Muscle of back (tissue), 11 donors: ENCODE data around the gene LGR6. TPM values are rescaled to one million over a fixed set of nuclear protein-coding genes. Genes with fewer than 3 reads are reported as not detected.
"Not testable (repeated sequence)": the region's sequence is repeated elsewhere in the genome, so short reads cannot be mapped to it uniquely, and the experiment has no call there.

Experiments used
- DNase-seq, 3 donors: peaks; one replicate each; pipeline versions ENCODE4 v3.0.0 to v3.0.0-alpha.2; 2013
- polyA plus RNA-seq, 10 donors: library from polyadenylated mRNA; unstranded; fragments of 120-200 nt; gene quantifications; one replicate each; pipeline ENCODE4 v1.2.1, GENCODE V29; 2013; ENCODE audit not compliant: insufficient read length in 10 of 10

The LGR6 gene
- polyA plus RNA-seq, 10 donors = 0.15 to 8.2 (median 0.53) TPM

GRCh38 chr1:202158810-202159533, 34.6 kb upstream of the LGR6 start:
- DNase-seq = no peak

DNA sequence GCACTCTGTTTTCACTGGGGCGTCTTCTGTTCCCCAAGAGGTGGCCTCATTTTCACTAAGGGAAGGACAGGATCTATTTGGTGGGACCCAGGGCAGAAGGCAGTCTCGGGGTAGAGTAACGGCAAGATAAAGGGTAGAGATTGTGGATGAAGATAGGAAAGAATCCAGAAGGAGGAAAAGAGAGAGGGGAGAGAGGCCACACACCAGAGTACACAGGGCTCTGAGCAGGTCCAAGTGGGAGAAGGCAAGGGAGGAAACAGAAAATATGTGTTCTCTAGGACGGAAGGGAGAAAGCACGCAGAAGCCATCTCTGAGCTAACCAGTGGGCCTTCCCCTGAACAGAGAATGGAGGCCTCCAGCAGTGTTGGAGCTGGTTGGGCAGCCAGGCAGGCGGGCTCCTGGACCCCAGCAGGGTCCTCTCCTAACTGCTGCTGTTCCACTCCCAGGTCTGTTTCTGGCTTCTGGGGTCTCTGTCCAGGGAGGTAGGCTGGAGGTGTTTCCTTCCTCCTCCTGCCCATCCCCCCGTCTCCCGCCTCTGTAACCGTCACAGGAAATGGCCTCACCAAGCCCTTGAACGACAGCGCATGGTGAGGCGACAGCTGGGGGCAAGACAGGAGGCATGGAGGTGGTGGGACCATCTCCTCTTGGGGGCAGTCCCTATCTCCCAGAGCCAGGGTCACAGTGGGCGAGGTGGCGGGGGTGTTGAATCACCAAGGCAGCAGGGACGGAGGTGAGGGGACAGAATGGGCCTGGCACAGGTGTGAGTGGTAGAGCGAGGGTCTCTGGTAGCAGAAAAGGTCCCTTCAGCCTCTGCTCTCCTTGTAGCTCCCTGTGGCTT, 33.8 kb upstream of the LGR6 start:
- DNase-seq = no peak

- DNase-seq = no peak
Observed at GRCh38 chr1:202160377-202160940, 33.1 kb upstream of the LGR6 start, which contains the start of gene PTPN7. TSS of gene PTPN7 (minus strand) at chr1:202160602. CDS start at chr1:202159402, 1,200 bp downstream.

DNA sequence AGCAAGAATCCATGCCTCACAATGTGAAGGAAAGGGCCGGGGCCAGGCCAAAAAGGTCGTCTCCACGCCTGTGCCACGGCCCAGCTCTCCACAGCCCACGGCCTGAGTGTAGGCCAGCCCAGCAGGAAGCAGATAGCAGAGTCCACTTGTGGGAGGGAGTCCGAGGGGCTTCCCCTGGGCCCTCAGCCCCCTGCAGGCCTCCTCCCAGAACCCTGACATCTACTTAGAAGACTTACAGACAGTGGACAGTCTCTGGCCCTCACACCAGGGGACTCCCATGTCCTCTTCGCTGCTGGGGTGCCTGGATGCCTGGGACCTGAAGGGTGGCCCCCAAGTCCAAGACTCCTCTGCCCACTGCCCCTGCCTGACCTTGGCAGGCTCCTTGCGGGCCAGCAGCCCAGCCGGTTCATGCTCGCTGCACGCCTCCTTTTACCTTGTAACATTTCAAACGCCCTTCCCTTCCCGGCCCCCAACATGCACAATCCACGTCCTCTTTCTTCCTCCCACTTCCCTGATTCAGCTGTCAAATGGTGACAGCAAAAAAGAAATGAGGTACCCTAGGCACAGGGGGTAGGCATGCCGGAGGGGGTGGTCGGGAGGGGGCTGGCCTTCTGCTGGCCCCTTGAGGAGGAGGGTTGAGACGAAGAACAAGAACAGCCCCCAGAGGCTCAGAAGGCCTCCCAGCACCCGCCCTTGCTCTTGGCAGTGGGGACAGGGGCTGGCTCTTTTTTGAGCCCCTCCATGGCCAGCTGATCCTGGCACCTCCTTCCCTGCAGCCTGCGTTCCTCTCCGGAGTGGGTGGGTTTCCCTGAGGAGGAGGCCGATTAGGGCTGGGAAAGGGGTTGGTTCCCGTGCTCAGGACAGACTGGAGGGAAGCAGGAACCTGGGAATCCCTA, 32.2 kb upstream of the LGR6 start:
- DNase-seq = no peak

- no peak for DNase-seq
Observed at GRCh38 chr1:202162047-202162417, 31.6 kb upstream of the LGR6 start.

GRCh38 chr1:202162418-202163280, 30.9 kb upstream of the LGR6 start:
- no peak for DNase-seq

DNA sequence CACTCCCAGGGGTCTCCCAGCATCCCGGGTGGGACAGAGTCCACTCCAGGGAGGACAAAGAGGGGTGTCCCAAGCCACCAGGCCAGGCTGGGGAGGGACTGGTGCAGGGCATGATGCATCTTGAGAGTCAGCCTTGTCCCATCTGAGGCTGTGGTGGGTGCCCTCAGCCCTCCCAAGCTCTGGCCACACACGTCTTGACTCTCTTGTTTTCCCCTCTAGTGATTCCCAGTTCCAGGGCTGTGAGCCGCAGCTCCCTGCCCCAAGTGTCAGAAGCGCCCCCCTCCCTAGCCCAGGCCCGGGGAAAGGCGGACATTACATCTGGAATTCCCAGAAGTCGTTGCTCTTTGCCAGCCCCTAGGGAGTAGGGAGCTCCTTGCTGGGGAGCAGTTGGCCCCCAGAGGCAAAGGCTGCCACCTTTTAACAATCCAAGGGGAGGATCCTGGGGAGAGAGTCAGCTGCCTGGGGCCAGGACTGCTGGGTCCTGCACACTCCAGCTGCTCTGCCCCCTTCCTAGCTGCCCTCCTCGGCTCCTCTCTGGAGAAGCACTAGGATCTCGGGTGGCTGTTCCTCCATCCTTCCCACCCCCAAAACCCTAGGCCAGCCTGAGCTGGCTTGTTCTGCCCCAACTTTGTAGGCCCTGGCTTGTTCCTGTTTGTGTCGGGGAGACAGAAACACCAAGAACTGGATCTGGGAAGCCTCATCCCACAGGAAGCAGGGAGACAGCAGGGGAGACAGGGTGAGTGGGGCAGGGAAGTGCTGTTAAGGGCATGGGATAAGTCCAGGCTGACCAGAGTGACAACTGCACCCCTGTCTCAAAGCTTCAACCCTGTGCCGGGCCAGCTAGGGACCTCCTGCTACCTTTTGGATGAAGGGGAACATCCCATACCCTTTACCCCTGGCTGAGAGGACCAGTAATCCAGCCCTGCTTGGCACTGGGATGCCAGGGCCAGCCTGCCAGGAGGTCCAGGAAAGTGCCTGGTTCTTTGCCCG, 30.0 kb upstream of the LGR6 start:
- no peak for DNase-seq

DNA sequence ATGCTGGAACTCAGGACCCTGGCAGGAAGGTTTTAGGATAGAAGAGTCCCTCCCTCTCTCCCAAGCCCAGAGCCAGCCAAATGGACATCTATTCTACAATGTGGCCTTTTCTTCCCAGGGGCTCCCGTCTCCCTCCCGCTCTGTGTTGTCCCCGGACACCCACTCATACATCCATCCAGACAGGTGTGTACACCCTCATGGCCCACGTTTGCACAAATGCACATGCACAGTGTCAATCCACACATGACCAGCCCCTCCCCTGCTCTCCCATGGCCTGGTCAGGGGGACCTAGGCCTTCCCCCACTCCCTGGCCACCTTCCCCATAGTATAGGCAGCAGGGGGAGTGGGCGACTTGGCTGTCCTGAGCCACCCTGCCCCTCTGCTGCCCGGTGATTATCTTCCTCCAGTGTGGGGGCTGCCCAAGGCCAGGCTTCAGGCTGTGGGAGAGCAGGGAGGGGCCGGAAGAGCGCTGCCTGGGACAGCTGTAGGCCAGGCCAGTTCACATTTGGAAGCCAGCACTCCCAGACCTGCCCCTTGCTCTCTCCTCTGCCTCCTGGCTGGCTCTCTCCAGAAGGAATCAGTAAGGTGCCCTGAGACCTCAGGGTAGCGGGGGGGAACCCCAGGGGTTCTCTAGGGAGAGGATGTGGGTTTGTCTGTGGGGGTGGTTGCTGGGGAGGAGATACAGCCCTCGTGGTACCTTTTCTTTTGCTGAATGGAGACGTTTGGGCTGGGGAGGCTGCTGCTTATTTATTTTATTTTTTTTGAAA, 29.1 kb upstream of the LGR6 start:
- no peak for DNase-seq

DNA sequence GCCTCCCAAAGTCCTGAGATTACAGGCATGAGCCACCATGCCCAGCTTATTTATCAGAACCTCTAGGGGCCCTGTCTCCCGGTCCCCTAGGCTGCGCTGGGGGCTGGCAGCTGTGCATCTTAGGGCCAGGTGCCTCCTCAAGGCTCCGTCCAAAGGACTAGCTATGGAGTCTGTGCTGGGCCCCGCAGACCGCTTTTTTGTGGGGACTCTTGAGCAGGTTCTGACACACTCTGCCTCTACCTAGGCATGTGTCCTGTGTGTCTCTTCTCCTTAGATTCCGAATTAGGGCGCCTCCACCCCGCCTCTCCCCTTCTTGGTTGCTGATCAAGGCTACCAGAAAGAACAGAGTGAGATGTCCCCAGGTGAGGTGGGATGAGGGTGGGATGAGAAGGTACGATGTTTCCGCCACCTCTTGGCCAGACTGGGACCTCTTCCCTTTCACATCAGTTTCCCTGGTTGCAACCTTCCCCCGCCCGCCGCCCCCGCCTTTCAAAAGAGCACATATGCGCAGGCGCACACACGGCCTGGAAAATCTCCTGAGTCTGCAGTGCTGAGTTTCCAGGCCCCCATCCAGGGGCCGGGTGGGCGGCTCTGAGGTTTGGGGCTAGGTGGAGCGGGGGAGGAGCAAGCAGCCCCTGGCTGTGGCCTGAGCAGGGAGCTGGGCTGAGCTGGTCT, 28.2 kb upstream of the LGR6 start:
- peak; percentile 28 to 87 (median 83) for DNase-seq

- DNase-seq = no peak
Observed at GRCh38 chr1:202165942-202166843, 27.4 kb upstream of the LGR6 start.

DNA sequence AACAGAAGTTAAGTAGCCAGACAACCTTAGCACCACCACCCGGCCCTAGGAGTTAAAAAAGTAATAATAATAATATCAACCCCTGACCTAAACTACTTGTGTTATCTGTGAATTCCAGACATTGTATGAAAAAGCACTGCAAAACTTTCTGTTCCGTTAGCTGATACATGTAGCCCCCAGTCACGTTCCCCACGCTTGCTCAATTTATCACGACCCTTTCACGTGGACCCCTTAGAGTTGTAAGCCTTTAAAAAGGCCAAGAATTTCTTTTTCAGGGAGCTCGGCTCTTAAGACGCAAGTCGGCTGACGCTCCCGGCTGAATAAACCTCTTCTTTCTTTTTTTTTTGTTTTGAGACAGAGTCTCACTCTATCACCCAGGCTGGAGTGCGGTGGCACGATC, 26.5 kb upstream of the LGR6 start:
- DNase-seq = not testable (repeated sequence)

GRCh38 chr1:202167708-202168415, 25.7 kb upstream of the LGR6 start:
- peak in 2 of 3 donors; percentile 55 to 86 for DNase-seq

DNA sequence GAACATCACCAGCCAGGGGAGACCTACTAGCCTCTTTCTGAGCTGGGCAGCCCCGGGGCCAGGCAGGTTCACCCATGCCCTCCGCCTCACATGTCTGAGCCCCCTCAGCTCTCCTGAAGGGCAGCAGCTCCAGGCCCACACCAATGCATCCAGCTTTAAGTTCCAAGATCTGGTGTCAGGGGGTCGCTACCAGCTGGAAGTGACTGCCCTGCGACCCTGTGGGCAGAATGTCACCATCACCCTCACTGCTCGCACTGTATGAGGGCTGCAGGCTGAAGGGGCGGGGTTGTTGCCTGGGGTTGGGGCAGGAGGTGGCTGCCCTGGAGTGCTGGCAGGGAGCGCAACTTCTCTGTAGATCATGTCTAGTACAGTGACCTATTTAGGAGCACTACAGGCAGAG, 24.7 kb upstream of the LGR6 start:
- DNase-seq = no peak

DNA sequence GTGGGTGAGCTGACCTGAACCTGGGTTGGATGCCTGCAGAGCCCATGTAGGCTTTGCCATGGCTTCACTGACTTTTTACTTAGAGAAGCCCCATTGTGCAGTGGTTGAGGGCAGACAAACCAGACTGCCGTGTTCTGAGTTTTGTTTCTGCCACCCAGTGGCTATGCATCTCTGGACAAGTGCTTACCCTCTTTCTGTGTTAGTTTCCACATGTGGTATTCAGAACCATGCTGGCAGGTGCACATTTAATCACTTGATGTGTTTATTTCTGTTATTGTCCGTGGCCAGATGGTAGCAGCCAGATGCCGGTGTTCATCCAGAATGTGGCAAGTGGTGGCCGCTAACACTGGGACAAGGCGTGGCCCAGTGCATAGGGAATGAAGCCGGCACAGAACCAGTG, 22.9 kb upstream of the LGR6 start:
- DNase-seq = no peak

DNA sequence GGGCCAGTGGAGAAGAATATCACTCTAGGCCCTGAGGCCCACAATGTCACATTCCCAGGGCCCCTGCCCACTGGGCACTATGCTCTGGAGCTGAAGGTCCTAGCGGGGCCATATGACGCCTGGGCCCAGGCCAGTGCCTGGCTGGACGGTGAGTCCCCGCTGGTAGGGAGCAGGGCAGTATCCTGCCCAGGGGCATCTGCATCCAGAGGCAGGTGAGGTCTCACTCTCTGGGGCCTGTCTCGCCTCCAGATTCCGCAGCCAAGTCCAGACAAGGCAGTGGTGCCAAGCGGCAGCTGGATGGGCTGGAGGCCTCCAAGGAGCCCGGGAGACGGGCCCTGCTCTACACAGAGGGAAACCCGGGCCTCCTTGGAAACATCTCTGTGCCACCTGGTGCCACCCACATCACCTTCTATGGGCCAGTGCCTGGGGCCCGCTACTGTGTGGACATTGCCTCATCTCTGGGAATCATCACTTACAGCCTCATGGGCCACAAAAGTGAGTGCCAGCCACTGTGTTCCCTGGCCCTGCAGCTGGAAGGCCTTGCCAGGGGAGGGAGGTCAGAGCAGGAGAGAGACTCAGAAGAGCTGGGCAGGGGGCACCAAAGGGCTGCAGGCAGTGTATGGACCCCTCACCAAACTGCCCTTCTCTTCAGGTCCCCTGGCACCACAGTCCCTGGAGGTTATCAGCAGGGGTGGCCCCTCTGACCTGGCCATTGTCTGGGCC, 22.1 kb upstream of the LGR6 start:
- no peak for DNase-seq

- no peak for DNase-seq
Observed at GRCh38 chr1:202172015-202172355, 21.6 kb upstream of the LGR6 start.
